H1 (cell line): ENCODE measurements around the gene HOXB5. TPM values are rescaled to one million over a fixed set of nuclear protein-coding genes. Genes with fewer than 3 reads are reported as not detected.
A peak's percentile ranks its signal among the peaks of the same experiment; 100 is the strongest.

ENCODE experiments used
- RNF2 ChIP-seq: fragments of 200-900, 300-1000 bp; sonication (generic); IDR thresholded peaks from 2 replicates; pipeline ENCODE4 v1.7.1; 2016; ENCODE audit warnings: borderline replicate concordance, low read depth, mild to moderate bottlenecking, antibody characterized with exemption, low read length; ENCODE audit not compliant: poor library complexity, severe bottlenecking; ENCODE audit errors: missing control alignments
- ZNF274 ChIP-seq: IDR thresholded peaks from 2 replicates; pipeline ENCODE4 v1.7.0; 2012; ENCODE audit warnings: low read length, borderline replicate concordance; ENCODE audit errors: extremely low read depth
- polyA plus RNA-seq, 7 experiments: library from polyadenylated mRNA; depleted of rRNA in 3 of 7; stranded (reverse) in 5 of 7; unstranded in 2 of 7; fragments of >200 nt in 5 of 7; fragments of 200-250 nt in 2 of 7; gene quantifications; 1 replicate in 5 of 7; 2 replicates in 1 of 7; 4 replicates in 1 of 7; pipeline versions ENCODE4 v1.2.1 to v1.2.3, GENCODE V29; 2011 to 2013; ENCODE audit warnings: missing spikeins in 2 of 7, mixed read lengths in 2 of 7
- total RNA-seq: library from RNA; stranded (reverse); fragmentation: NEBNext Ultra II Directional; extraction: Animal tissue kit (Norgen Biotek cat#: 25700); gene quantifications from 2 replicates; pipeline ENCODE4 v1.2.1, GENCODE V29; 2021

HOXB5 gene
- total and polyA plus RNA-seq, 2 of the 8 experiments (the other 6 are each of a cell fraction or from before 2014, with no cell fraction given), result not detected

DNA sequence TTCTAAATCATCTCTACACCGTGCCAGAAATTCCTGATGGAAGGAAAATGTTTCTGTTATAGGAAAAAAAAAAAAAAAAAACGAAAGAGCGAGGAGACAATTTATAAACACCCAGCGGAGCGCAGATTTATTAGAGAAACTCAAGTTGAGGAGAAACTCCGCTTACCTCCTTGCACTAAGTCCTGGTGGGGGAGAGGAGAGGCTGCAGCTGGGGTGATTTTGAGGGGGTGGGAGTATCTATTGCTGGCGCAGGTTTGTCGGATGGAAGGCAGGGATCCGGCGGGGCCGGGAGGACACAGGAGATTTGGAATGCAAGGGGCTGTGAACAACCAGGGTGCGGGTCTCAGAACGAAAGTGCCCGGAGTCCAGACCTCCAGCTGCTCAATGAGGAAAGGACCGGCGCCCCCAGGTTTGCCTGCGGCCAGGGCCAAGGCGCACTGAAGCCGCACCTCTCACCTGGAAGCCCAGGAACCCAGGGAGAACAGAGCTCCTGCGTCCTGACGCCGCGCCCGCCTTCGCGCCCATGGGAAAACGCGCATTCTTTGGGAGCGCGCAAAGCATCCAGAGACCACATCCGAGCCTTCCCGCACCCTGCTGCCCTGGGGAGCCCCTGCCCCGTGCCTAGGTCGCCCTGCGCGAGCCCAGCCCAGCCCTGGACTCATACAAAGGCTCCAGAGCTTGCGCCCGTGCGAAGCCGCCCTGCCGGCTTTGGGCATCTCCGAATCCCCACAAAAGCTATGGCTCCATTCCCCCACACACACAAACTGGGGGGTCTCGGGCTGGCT, 24.1 kb upstream of the HOXB5 start (continued):
- TF ChIP-seq RNF2 (peak; percentile 96), ZNF274 (no peak)
